ENCODE results near the gene EXD3. TPM values are rescaled to one million over a fixed set of nuclear protein-coding genes. Genes with fewer than 3 reads are reported as not detected.

EXD3 gene
- total RNA-seq, 2 experiments from 2014 or later, result 20.8 to 27.0 TPM

GRCh38 chr9:137448602-137448962 is 25.6 kb upstream of the EXD3 start:
- POLR2A ChIA-PET, result no interaction called here
- peaks cover 17% of the 10 kb centered on the region; the same call in 1 of the 2 replicates for H3K36me3 ChIP-seq (ENCODE audit: insufficient read depth, low read length)
- peaks cover 15% of the 10 kb centered on the region for H3K4me1 ChIP-seq (ENCODE audit: insufficient read depth, low read length, poor library complexity, severe bottlenecking)
- BruUV-seq (replicated peaks), result TSS peak; percentile 83
- intact Hi-C loops (cut with micrococcal nuclease; ENCODE audit: unreplicated experiment), result loop anchor here (5.0 kb wide), 2 partner anchors 146 to 161 kb away; partner anchors contain the start of gene NRARP
- H2AFZ ChIP-seq (ENCODE audit: low read length), result no peak overlapping the region
- CTCF ChIA-PET (ENCODE audit: unreplicated experiment), result no interaction called here
- no peak overlapping the region for H3K27ac ChIP-seq (ENCODE audit: low read depth, low read length, poor library complexity, severe bottlenecking)
- H3K79me2 ChIP-seq (ENCODE audit: insufficient read depth, low read depth, low read length), result no peaks in the 10 kb centered on the region
- TF ChIP-seq, protein P1, sequence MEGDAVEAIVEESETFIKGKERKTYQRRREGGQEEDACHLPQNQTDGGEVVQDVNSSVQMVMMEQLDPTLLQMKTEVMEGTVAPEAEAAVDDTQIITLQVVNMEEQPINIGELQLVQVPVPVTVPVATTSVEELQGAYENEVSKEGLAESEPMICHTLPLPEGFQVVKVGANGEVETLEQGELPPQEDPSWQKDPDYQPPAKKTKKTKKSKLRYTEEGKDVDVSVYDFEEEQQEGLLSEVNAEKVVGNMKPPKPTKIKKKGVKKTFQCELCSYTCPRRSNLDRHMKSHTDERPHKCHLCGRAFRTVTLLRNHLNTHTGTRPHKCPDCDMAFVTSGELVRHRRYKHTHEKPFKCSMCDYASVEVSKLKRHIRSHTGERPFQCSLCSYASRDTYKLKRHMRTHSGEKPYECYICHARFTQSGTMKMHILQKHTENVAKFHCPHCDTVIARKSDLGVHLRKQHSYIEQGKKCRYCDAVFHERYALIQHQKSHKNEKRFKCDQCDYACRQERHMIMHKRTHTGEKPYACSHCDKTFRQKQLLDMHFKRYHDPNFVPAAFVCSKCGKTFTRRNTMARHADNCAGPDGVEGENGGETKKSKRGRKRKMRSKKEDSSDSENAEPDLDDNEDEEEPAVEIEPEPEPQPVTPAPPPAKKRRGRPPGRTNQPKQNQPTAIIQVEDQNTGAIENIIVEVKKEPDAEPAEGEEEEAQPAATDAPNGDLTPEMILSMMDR (conservative IDR thresholded peaks at IDR 0.05; ENCODE audit: low read length), result no peak
- no peak for TF ChIP-seq EZH2phosphoT487 (IDR thresholded peaks at IDR 0.05; ENCODE audit: borderline replicate concordance, low read depth, low read length)
- no peak overlapping the region for H3K4me2 ChIP-seq (ENCODE audit: low read length)
- H3K4me3 ChIP-seq (ENCODE audit: low read depth, low read length, poor library complexity, severe bottlenecking), result no peak overlapping the region
- H4K20me1 ChIP-seq (ENCODE audit: insufficient read depth, low read length), result no peaks in the 10 kb centered on the region
- H3K9me3 ChIP-seq (ENCODE audit: low read length), result no peaks in the 10 kb centered on the region
- no peaks in the 10 kb centered on the region for H3K9me2 ChIP-seq (ENCODE audit: insufficient read depth, low read length)
- no peak for DNase-seq (ENCODE audit: low spot score)

GRCh38 chr9:137447722-137448601 is 25.0 kb upstream of the EXD3 start:
- Histone ChIP-seq H3K4me2 (ENCODE audit: low read length) (no peak overlapping the region), H4K20me1 (ENCODE audit: insufficient read depth, low read length) (no peaks in the 10 kb centered on the region), H2AFZ (ENCODE audit: low read length) (no peak overlapping the region), H3K79me2 (ENCODE audit: insufficient read depth, low read depth, low read length) (no peaks in the 10 kb centered on the region), H3K36me3 (ENCODE audit: insufficient read depth, low read length) (peaks cover 16% of the 10 kb centered on the region; the same call in 1 of the 2 replicates), H3K4me1 (ENCODE audit: insufficient read depth, low read length, poor library complexity, severe bottlenecking) (peaks cover 12% of the 10 kb centered on the region), H3K27ac (ENCODE audit: low read depth, low read length, poor library complexity, severe bottlenecking) (no peak overlapping the region), H3K4me3 (ENCODE audit: low read depth, low read length, poor library complexity, severe bottlenecking) (no peak overlapping the region), H3K9me2 (ENCODE audit: insufficient read depth, low read length) (no peaks in the 10 kb centered on the region), H3K9me3 (ENCODE audit: low read length) (no peaks in the 10 kb centered on the region)
- intact Hi-C loops (cut with micrococcal nuclease; ENCODE audit: unreplicated experiment), result loop anchor here (5.0 kb wide), 2 partner anchors 146 to 161 kb away; partner anchors contain the start of gene NRARP
- no TSS peak for BruUV-seq (replicated peaks)
- CTCF ChIA-PET (ENCODE audit: unreplicated experiment), result interaction anchor here (0.6 kb wide), 1 partner anchor 35 kb away, joined by 3 read pairs; no protein-coding TSS in a partner anchor
- DNase-seq (ENCODE audit: low spot score), result no peak
- TF ChIP-seq, protein P1 (conservative IDR thresholded peaks at IDR 0.05; ENCODE audit: low read length), result no peak
- no peak for TF ChIP-seq EZH2phosphoT487 (IDR thresholded peaks at IDR 0.05; ENCODE audit: borderline replicate concordance, low read depth, low read length)
- POLR2A ChIA-PET, result no interaction called here
